Activated CD8-positive, alpha-beta memory T cell treated with anti-CD3 and anti-CD28 coated beads for 4 hours (primary cell): ENCODE measurements around the gene CCT6A.
"Not testable (repeated sequence)": the region's sequence is repeated elsewhere in the genome, so short reads cannot be mapped to it uniquely, and the experiment has no call there.

Source experiments
- DNase-seq, 2 donors: peaks; one replicate each; pipeline ENCODE4 v3.0.0-alpha.2; 2020; ENCODE audit warnings: low read depth in 2 of 2

Gene CCT6A

DNA sequence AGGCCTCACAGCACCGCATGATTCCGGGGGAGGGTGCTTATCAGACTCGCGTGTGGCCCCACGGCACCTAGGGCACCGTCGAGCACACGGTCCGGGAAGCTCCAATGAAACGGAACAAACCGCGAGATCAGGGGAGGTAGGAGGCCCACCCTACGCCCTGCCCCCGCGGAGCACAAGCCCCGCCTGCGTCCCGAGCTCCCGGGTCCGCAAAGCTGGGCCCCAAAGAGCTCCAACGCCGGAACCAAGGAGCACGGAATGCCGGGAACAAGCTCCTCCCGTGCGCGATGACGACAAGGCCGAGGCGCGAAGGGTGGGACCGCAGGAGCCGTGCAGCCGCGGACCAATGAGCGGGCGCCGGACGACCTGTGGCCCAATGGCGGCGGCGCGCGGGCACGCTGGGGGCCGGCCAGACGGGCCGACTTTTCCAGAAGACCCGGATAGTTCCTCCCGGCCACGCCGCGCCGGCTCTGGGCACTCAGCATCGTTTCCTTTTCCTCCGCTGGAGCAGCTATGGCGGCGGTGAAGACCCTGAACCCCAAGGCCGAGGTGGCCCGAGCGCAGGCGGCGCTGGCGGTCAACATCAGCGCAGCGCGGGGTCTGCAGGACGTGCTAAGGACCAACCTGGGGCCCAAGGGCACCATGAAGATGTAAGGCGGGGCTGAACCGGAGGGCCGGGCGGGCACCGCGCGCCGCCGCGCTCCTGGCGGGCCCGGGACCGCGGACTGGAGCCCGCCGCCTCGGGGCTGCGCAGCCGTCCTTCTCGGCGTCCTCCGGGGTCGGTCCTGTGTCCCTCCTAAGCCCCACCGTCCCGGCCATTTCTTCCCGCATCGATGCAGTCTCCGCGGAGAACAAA is at the start of gene CCT6A, which contains the start of gene PSPH:
Gene CCT6A, plus strand, starts transcription at position 427 of the 853 bp plus-strand sequence. Its CDS starts 84 bp downstream, at position 511.
Gene PSPH, minus strand, starts transcription at position 106 of the 853 bp plus-strand sequence. CDS start 30,232 bp downstream, outside the sequence.
- peak; percentile 83 to 87 for DNase-seq

DNA sequence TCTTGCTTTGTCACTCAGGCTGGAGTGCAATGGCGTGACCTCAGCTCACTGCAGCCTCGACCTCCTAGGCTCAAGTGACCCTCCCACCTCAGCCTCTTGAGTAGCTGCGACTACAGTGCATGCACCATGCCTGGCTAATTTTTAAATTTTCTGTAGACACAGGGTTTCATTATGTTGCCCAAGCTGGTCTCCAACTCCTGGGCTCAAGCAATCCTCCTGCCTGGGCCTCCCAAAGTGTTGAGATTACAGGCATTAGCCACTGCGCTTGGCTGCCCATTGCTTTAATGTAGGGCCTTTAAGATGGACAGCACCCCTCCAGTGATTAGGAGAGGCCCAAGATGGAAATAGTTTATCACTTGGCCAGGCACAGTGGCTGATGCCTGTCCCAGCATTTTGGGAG is 47.8 kb upstream of the CCT6A start:
- no peak for DNase-seq

DNA sequence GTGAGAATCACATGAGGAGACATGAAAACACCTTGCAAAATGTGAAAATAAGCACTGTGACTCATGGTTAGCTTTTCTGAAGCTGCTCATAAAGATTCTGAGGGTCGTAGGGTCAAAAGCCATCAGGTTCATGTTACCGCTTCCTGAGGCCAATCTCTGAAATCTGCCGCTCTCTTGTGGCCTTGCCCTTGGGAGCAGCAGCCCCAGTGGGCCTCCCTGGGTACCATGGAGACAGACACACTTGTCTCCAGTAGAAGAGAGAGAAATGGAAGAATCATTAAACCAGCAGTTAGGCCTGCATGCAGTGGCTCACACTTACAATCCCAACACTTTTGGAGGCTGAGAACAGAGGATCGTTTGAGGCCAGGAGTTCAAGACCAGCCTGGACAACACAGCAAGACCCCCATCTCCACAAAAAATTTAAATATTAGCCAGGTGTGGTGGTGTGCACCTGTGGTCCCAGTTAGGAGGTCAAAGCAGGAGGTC is 44.4 kb upstream of the CCT6A start:
- no peak for DNase-seq

GRCh38 chr7:56007891-56008290 is 43.7 kb upstream of the CCT6A start:
- DNase-seq = no peak

DNA sequence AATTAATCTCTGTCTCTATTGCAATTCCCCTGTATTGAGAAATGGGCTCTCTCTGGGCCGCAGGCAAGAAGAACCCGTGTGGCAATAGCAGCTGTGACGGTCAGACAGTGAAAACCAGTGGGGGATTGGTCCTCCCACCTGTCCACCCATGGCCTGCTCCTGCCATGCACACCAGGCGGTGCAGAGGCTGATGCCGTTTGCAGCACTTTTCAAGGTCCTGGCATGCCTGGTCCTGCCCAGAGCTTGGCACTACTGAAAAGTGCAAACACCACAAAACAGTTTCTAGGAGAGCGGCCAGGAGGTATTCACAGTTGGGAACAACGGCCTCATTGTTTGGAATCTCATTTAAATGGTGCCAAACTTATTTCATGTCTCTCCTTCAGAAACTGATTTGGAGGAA is 41.9 kb upstream of the CCT6A start:
- no peak for DNase-seq

GRCh38 chr7:56017015-56017414 is 34.5 kb upstream of the CCT6A start:
- not testable (repeated sequence) for DNase-seq

DNA sequence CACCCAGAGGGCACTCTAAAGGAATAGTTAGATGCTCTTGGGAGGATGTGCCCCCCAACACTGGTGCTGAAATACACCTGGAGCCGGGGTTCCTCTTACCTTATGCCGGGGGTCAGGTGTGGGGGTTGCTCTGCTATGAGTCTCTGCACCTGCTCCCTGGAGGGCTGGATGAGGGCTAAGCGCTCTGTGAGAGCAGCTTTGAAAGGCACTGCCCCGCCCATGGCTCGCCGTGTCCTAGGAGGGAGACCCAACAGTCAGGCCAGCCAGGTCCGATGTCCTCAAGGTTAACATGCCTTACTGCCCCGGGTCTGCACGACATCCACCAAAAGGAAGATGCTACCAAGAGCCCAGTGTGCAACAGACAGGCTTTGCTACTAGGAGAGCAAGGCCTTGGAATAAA is 32.1 kb upstream of the CCT6A start:
- DNase-seq = no peak

DNA sequence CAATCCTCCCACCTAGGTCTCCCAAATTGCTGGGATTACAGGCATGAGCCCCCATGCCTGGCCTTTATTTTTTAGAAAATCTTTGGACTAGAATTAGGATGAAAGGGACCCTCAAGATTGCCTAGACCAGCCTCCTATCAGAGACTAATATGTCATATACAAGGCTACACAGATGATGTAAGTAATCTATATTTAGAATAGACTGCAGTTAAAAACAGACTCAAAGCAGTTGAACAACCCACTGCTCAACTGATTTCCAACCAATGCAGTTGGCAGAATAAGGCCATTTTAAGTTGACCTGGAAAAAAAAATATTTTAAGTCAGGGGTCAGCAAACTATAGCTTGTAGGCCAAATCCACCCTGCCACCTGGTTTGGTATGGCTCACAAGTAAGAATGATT is 28.1 kb upstream of the CCT6A start:
- no peak for DNase-seq

- no peak for DNase-seq
Observed at GRCh38 chr7:56026538-56026937, 25.0 kb upstream of the CCT6A start.

DNA sequence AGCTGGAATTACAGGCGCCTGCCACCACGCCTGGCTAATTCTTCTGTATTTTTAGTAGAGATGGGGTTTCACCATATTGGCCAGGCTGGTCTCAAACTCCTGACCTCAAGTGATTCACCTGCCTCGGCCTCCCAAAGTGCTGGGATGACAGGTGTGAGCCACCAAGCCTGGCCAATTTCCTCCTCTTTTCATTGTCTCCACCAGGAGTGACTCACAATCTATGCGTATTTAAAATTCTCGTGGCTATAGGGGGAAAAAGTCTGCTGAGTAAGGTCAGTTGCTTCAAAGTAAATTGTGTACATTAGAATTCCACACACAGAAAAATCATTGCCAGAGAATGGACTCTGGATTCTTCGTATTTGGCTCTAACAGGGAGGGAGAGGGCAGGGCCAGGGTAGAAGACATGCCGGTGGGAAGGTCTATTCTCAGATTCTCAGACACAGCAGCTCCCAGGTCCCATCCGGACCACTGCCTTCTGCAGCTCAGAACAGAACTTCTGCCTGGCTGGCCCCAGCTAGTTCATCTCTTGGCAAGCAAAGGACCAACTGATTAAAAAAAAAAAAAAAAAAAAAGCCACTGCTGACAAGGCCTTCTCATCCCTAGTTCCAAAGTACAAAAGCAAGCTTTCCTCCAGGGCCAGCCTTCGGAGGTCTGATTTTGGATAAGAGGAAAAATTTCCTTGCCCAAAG is 22.5 kb upstream of the CCT6A start:
- DNase-seq = no peak

DNA sequence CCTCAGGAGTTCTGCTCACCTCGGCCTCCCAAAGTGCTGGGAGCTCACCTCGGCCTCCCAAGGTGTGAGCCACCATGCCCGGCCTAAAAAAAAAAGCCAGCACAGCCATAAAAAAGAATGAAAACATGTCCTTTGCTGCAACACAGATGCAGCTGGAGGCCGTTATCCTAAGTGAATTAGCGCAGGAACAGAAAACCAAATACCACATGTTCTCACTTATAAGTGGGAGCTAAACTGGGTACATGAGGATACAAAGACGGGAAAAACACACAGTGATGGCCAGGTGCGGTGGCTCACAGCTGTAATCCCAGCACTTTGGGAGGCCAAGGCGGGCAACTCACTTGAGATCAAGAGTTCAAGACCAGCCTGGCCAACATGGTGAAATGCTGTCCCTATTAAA is 21.2 kb upstream of the CCT6A start:
- DNase-seq = no peak

DNA sequence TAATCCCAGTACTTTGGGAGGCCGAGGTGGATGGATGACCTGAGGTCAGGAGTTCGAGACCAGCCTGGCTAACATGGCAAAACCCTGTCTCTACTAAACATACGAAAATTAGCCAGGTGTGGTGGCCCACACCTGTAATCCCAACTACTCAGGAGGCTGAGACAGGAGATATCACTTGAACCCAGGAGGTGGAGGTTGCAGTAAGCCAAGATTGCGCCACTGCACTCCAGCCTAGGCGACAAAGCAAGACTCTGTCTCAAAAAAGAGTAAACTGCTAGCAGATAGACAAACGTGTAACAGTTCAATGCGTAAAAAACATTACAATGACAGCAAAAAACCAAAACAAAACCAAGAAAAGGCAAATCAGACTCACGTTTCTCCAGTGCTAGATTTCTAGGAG is 20.0 kb upstream of the CCT6A start:
- not testable (repeated sequence) for DNase-seq

GRCh38 chr7:56032578-56032977 is 19.0 kb upstream of the CCT6A start:
- DNase-seq = not testable (repeated sequence)

GRCh38 chr7:56033671-56034432 is 17.7 kb upstream of the CCT6A start:
- peak; percentile 22 to 44 for DNase-seq

GRCh38 chr7:56040730-56041129 is 10.8 kb upstream of the CCT6A start:
- no peak for DNase-seq

DNA sequence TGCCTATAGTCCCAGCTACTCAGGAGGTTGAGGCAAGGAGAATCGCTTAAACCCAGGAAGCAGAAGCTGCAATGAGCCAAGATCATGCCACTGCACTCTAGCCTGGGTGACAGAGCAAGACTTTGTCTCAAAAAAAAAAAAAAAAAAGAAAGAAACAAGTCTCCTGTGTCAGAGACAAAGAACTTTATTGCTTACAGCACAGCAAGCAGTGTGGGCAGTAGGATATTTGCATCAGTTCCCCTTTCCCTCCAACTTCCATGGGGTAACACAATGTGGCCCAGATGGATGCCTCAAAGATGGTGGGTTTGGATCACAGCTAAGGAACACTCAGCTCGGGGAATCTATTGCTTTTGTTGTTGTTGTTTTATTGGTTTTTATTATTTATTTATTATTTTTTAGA is 5.8 kb upstream of the CCT6A start:
- DNase-seq = not testable (repeated sequence)

DNA sequence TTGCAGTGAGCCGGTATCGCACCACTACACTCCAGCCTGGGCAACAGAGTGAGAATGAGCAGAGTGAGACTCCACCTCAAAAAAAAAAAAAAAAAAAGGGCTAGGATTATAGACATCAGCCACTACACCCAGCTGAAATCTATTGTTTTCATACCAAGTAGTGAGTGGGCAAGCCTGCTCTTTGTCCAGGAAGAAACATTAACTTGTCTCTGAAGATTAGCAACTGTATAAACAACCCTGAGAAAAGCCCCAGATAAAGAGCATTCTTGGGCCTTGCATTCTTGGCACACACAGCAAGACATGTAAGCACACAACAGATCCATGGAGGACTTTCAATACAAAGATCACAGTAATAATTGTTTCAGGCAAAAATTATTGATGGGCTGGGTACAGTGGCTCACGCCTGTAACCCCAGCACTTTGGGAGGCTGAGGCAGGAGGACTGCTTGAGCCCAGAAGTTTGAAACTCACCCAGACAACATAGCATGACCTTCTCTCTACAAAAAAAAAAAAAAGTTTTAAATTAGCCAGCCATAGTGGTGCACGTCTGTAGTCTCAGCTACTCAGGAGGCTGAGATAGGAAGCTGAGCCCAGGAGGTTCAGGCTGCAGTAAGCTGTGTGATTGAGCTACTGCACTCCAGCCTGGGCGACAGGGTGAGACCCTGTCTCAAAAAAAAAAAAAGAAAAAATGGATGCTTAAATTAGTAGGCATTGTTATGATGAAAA is 4.7 kb upstream of the CCT6A start:
- no peak for DNase-seq

GRCh38 chr7:56047446-56048116 is 4.0 kb upstream of the CCT6A start:
- DNase-seq = not testable (repeated sequence)

DNA sequence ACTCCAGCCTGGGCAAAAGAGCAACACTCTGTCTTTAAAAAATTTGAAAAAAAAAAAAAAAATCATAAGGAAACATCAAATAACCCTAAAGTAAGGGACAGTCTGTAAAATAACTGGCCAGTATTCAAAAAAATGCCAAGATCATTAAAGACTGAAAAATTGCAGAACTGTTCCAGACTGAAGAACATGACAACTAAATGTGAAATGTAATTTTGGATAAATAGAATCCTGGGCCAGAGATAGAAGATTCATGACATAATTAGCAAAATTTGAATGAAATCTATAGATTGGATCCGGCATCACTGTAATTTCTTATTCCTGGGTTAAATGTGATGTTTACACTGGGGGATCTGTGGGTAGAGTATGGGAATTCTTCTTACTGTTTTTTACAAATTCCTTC is 3.3 kb upstream of the CCT6A start:
- no peak for DNase-seq

GRCh38 chr7:56048763-56049162 is 2.8 kb upstream of the CCT6A start:
- DNase-seq = not testable (repeated sequence)

GRCh38 chr7:56051053-56051338 is 569 bp upstream of the CCT6A start:
- no peak for DNase-seq
